Uterus (tissue), 2 donors: Measurements from ENCODE around the gene DNM2.

Source experiments
- POLR2A ChIP-seq, 2 donors: fragments of 450-650 bp; IDR thresholded peaks; one replicate each; pipeline ENCODE4 v1.6.1; 2016; ENCODE audit warnings: antibody characterized with exemption in 2 of 2, mild to moderate bottlenecking in 1 of 2, moderate library complexity in 1 of 2
- TF ChIP-seq, protein P1 (sequence below), 4 experiments: fragments of 200-600 bp in 2 of 4; fragments of 450-650 bp in 2 of 4; sonication (generic) in 2 of 4; IDR thresholded peaks; one replicate each; pipeline ENCODE4 v1.5.1; 2016 to 2019; ENCODE audit warnings: antibody characterized with exemption in 4 of 4, mild to moderate bottlenecking in 2 of 4, moderate library complexity in 1 of 4

DNA sequence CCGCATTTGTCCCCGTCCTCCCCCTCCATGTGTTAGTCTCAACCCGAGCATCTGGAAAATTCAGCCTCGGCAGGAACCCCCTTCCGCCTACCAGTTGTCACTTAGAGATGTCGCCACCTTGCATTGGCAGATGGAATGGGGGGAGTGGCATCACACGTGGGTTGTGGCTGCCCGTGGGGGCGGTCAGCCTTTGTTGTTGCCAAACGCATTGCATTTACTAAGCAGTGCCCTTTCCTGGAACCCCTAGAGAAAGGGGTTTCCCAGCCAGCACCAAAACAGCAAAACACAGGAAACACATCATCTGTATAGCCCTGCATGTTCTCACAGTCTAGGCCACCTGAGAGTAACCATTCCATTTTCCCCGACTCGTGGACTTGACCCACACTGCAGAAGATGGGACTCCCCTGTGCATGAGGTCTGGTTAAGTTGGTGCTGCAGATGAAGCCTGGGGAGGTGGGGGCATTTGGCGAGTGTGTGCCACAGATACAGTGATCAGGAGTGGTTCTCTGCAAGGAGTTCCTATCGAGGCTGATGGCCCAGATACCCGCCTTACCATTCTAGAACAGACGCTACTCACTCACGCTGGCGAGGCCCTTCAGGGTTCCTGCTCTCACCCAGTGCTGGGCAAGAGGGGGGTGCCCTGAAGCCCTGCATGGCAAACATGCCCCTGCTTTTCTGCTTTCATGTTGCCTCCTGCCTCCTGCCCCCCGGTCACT is 79.8 kb downstream of the DNM2 start:
- TF ChIP-seq, protein P1, sequence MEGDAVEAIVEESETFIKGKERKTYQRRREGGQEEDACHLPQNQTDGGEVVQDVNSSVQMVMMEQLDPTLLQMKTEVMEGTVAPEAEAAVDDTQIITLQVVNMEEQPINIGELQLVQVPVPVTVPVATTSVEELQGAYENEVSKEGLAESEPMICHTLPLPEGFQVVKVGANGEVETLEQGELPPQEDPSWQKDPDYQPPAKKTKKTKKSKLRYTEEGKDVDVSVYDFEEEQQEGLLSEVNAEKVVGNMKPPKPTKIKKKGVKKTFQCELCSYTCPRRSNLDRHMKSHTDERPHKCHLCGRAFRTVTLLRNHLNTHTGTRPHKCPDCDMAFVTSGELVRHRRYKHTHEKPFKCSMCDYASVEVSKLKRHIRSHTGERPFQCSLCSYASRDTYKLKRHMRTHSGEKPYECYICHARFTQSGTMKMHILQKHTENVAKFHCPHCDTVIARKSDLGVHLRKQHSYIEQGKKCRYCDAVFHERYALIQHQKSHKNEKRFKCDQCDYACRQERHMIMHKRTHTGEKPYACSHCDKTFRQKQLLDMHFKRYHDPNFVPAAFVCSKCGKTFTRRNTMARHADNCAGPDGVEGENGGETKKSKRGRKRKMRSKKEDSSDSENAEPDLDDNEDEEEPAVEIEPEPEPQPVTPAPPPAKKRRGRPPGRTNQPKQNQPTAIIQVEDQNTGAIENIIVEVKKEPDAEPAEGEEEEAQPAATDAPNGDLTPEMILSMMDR (IDR thresholded peaks at IDR 0.05) = no peak
- TF ChIP-seq POLR2A (IDR thresholded peaks at IDR 0.05) = no peak
